Measurements from ENCODE around the gene PIGT. TPM values are rescaled to one million over a fixed set of nuclear protein-coding genes. Genes with fewer than 3 reads are reported as not detected.

PIGT gene
- total and polyA plus RNA-seq, 2 experiments from 2014 or later: 84.6 to 150 TPM

DNA sequence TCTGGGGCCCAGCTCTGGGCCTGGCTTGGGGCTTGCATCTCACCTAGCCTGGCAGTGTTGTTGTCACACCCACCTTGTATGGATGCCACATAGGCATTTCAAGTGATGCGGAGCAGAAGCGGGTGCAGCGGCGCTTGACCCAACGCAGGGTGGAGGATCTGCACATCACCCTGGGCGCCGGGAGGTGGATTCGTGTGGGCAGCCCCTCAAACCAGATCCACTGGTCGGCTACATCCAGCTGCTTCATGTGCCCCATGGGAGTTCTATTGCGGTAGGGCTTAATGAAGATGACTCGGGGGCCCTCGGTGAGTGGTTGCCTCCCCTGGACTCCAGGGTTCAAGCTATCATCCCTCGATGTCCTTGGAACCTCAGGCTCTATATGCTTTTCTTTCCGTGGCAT, 41.0 kb upstream of the PIGT start:
- no peak overlapping the region for H3K4me3 ChIP-seq
- no peak overlapping the region for H3K27ac ChIP-seq
- no peaks in the 10 kb centered on the region for H3K9me3 ChIP-seq (ENCODE audit: low read depth)
- TF ChIP-seq, protein P1, sequence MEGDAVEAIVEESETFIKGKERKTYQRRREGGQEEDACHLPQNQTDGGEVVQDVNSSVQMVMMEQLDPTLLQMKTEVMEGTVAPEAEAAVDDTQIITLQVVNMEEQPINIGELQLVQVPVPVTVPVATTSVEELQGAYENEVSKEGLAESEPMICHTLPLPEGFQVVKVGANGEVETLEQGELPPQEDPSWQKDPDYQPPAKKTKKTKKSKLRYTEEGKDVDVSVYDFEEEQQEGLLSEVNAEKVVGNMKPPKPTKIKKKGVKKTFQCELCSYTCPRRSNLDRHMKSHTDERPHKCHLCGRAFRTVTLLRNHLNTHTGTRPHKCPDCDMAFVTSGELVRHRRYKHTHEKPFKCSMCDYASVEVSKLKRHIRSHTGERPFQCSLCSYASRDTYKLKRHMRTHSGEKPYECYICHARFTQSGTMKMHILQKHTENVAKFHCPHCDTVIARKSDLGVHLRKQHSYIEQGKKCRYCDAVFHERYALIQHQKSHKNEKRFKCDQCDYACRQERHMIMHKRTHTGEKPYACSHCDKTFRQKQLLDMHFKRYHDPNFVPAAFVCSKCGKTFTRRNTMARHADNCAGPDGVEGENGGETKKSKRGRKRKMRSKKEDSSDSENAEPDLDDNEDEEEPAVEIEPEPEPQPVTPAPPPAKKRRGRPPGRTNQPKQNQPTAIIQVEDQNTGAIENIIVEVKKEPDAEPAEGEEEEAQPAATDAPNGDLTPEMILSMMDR (IDR thresholded peaks at IDR 0.05; ENCODE audit: low read depth, low read length): no peak
- no peaks in the 10 kb centered on the region for H3K36me3 ChIP-seq
- no peaks in the 10 kb centered on the region for H3K4me1 ChIP-seq (ENCODE audit: low read depth)
- no peak for DNase-seq (ENCODE audit: low read depth in 1 of 2, low spot score in 1 of 2)
- H3K27me3 ChIP-seq: no peaks in the 10 kb centered on the region

DNA sequence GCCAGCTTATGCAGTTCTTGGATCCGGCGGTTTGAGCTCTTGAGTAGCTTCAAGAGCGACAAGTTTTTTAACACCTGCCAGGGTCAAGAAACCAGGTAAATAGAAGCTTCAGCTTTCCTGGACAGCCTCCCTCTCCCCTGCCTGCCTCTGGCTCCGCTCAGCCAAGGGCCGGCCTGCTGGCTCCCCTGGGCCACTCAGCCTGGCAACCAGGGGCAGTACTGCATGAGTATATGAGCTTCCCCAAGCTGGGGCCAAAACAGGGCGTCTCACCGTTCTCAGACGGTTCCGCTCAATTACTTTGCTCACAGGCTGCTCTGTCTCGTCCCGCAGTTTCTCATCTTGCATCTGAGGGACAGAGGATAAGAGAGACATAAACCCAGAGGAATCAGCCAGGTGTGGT, 38.7 kb upstream of the PIGT start:
- Histone ChIP-seq H3K4me3 (no peak overlapping the region), H3K27me3 (no peaks in the 10 kb centered on the region), H3K9me3 (ENCODE audit: low read depth) (no peaks in the 10 kb centered on the region), H3K4me1 (ENCODE audit: low read depth) (no peaks in the 10 kb centered on the region), H3K36me3 (no peaks in the 10 kb centered on the region), H3K27ac (no peak overlapping the region)
- TF ChIP-seq, protein P1 (IDR thresholded peaks at IDR 0.05; ENCODE audit: low read depth, low read length): no peak
- DNase-seq (ENCODE audit: low read depth in 1 of 2, low spot score in 1 of 2): no peak

DNA sequence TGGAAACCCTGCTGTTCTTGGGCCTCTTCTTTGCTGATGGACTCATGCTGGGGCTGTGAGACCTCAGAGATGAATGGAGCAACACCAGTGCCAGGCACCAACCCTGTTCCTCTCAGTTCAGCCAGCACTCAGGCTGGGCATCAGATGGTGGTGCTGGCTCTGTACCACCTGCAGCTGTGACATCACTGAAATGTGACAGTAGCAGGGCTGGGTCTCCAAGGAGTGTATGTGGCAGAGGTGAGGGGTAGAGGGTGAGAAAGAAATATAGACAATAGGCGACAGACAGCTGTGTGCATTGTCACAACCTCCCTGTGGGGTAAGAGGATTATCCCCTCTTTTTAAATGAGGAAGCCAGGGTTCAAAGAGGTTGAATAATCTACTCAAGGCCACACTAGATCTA, 37.8 kb upstream of the PIGT start, which contains the start of gene TP53TG5:
Gene TP53TG5 (minus strand): TSS at position 135 of the 400 bp plus-strand sequence. CDS start 89 bp downstream, at position 46.
- TF ChIP-seq, protein P1 (IDR thresholded peaks at IDR 0.05; ENCODE audit: low read depth, low read length): no peak
- DNase-seq (ENCODE audit: low read depth in 1 of 2, low spot score in 1 of 2): no peak
- no peak within 1 kb of the TSS for H3K4me3 ChIP-seq
- no peaks in the 10 kb centered on the region for H3K9me3 ChIP-seq (ENCODE audit: low read depth)
- H3K36me3 ChIP-seq: no peaks in the 10 kb centered on the region
- no peaks in the 10 kb centered on the region for H3K4me1 ChIP-seq (ENCODE audit: low read depth)
- no peak within 1 kb of the TSS for H3K27ac ChIP-seq
- H3K27me3 ChIP-seq: no peaks in the 10 kb centered on the region

DNA sequence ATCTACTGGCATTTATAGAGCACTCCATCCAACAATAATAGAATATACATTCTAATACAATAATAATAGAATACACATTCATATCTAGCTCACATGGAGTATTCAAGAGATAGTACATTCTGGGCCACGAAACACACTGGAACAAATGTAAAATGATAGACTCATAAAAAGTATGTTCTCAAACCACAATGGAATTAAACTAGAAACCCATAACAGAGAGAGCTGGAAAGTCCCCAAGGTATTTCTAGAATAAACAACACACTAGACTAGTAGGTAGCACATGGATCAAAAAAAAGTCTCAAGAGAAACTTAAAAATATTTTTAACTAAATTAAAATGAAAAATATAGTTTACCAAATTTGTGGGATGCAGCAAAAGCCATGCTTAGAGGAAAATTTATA, 28.7 kb upstream of the PIGT start:
- TF ChIP-seq, protein P1 (IDR thresholded peaks at IDR 0.05; ENCODE audit: low read depth, low read length): no peak

DNA sequence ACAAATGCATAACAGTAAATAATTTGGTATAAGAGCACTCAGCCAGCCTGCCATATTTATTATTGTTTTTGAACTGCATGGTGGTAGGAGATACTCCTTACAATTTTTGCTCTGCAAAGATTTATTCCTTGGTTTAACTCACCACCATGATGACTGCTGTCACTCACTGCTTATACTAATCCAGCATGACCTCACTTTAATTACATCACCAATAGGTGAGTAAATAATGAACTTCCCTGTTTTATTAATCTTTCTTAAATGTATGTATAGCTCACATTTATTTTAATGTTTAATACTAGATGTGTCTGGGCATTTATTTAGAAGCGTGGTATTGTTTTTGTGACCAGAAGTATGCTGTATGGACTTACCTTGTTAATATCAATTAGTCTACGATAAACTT, 25.0 kb upstream of the PIGT start:
- H3K4me3 ChIP-seq: no peak overlapping the region
- H3K9me3 ChIP-seq (ENCODE audit: low read depth): no peaks in the 10 kb centered on the region
- no peak overlapping the region for H3K27ac ChIP-seq
- no peaks in the 10 kb centered on the region for H3K4me1 ChIP-seq (ENCODE audit: low read depth)
- no peak for DNase-seq (ENCODE audit: low read depth in 1 of 2, low spot score in 1 of 2)
- TF ChIP-seq, protein P1 (IDR thresholded peaks at IDR 0.05; ENCODE audit: low read depth, low read length): no peak
- no peaks in the 10 kb centered on the region for H3K27me3 ChIP-seq
- H3K36me3 ChIP-seq: no peaks in the 10 kb centered on the region

More for the DNA sequence above, 28.7 kb upstream of the PIGT start:
- H3K4me1 ChIP-seq (ENCODE audit: low read depth): no peaks in the 10 kb centered on the region
- DNase-seq (ENCODE audit: low read depth in 1 of 2, low spot score in 1 of 2): no peak
- H3K27ac ChIP-seq: no peak overlapping the region
- H3K9me3 ChIP-seq (ENCODE audit: low read depth): no peaks in the 10 kb centered on the region
- no peak overlapping the region for H3K4me3 ChIP-seq
- H3K36me3 ChIP-seq: no peaks in the 10 kb centered on the region
- no peaks in the 10 kb centered on the region for H3K27me3 ChIP-seq

DNA sequence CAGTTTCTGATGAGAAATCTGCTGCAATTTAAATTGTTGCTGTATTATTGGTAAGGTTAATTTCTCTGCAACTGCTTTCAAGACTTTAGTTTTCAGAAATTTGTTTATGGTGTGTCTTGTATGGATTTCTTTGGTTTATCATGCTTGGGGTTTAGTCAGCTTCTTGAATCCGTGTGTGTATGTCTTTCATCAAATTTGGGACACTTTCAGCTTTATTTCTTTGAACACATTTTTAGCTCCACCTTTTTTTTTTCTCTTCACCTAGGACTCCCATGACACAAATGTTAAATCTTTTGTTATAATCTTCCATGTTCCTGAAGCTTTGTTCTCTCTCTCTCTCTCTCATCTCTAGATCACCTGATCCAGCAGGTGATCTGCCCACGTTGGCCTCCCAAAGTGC, 24.4 kb upstream of the PIGT start:
- Histone ChIP-seq H3K9me3 (ENCODE audit: low read depth) (no peaks in the 10 kb centered on the region), H3K4me1 (ENCODE audit: low read depth) (no peaks in the 10 kb centered on the region), H3K36me3 (no peaks in the 10 kb centered on the region), H3K4me3 (no peak overlapping the region), H3K27ac (no peak overlapping the region), H3K27me3 (no peaks in the 10 kb centered on the region)
- no peak for DNase-seq (ENCODE audit: low read depth in 1 of 2, low spot score in 1 of 2)
- TF ChIP-seq, protein P1 (IDR thresholded peaks at IDR 0.05; ENCODE audit: low read depth, low read length): no peak
